Mammary epithelial cell (primary cell): ENCODE data around the gene DYRK1A.

Source experiments
- EZH2 ChIP-seq: IDR thresholded peaks from 2 replicates; pipeline ENCODE4 v1.6.1; 2012; ENCODE audit warnings: low read length, inconsistent platforms, borderline replicate concordance
- TF ChIP-seq, protein P1 (sequence below), 2 donors: IDR thresholded peaks in 1 of 2; conservative IDR thresholded peaks in 1 of 2; 2 replicates each; pipeline ENCODE4 v1.5.1; 2011 to 2012; ENCODE audit warnings: inconsistent platforms in 2 of 2, low read length in 2 of 2, mild to moderate bottlenecking in 2 of 2, control low read depth in 1 of 2, low read depth in 1 of 2; ENCODE audit not compliant: insufficient read depth in 1 of 2; ENCODE audit errors: extremely low read depth in 1 of 2

DNA sequence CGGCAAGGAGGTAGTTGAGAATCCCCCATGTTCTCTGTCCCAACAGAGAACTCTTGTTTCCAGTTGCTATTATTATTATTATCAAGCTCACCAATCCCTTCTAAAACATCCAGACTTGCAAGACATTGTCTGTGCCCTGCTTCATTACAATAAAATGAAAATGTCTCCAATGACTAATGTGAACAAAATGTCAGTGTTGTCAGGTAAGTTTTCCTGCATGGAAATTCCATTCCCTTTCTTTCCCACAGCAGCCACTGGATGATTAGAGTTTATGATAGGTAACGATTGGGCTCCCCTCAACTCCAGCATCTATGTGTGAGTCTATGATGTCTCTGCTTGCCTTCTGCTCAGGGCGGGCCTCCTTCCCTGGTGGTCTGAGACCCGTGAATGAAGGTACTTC is 8.9 kb upstream of the DYRK1A start:
- TF ChIP-seq, protein P1, sequence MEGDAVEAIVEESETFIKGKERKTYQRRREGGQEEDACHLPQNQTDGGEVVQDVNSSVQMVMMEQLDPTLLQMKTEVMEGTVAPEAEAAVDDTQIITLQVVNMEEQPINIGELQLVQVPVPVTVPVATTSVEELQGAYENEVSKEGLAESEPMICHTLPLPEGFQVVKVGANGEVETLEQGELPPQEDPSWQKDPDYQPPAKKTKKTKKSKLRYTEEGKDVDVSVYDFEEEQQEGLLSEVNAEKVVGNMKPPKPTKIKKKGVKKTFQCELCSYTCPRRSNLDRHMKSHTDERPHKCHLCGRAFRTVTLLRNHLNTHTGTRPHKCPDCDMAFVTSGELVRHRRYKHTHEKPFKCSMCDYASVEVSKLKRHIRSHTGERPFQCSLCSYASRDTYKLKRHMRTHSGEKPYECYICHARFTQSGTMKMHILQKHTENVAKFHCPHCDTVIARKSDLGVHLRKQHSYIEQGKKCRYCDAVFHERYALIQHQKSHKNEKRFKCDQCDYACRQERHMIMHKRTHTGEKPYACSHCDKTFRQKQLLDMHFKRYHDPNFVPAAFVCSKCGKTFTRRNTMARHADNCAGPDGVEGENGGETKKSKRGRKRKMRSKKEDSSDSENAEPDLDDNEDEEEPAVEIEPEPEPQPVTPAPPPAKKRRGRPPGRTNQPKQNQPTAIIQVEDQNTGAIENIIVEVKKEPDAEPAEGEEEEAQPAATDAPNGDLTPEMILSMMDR (conservative IDR thresholded peaks at IDR 0.05 in 1 of 2, IDR thresholded peaks at IDR 0.05 in 1 of 2; ENCODE audit: extremely low read depth in 1 of 2, insufficient read depth in 1 of 2, low read depth in 1 of 2, low read length in 2 of 2), result no peak
- TF ChIP-seq EZH2, result no peak
